ENCODE measurements around the gene POM121L2. TPM values are rescaled to one million over a fixed set of nuclear protein-coding genes. Genes with fewer than 3 reads are reported as not detected.

POM121L2 gene
- total and polyA plus RNA-seq, 2 of the 13 experiments (the other 11 are each of a cell fraction or from before 2014, with no cell fraction given) = not detected

GRCh38 chr6:27332692-27333641 is 20.9 kb upstream of the POM121L2 start (continued):
- no peak for TF ChIP-seq POLR2AphosphoS2 (IDR thresholded peaks at IDR 0.05; ENCODE audit: low read depth, low read length)
- TF ChIP-seq TEAD3 (CRISPR knock-in tag; optimal IDR thresholded peaks at IDR 0.05; ENCODE audit: borderline replicate concordance) = no peak
- TF ChIP-seq NFYB (CRISPR knock-in tag; IDR thresholded peaks at IDR 0.05) = peak; percentile 12; the same call in 1 of the 2 replicates
- no peak for TF ChIP-seq TIGD3 (CRISPR knock-in tag; IDR thresholded peaks at IDR 0.05; ENCODE audit: borderline replicate concordance)
- TF ChIP-seq HNF1A (IDR thresholded peaks at IDR 0.05; ENCODE audit: low read depth) = no peak
- peak; percentile 41; the same call in 1 of the 2 replicates for TF ChIP-seq HNF1A (CRISPR knock-in tag; IDR thresholded peaks at IDR 0.05; ENCODE audit: borderline replicate concordance)
- no peak for TF ChIP-seq ZNF614 (CRISPR knock-in tag; IDR thresholded peaks at IDR 0.05; ENCODE audit: borderline replicate concordance)
- 0 out of 2 replicates have a peak, but pooled peaks have one; percentile 6 for TF ChIP-seq BCL6 (CRISPR knock-in tag; IDR thresholded peaks at IDR 0.05)
- peak; percentile 25; the same call in 1 of the 2 replicates for TF ChIP-seq NR2F2 (IDR thresholded peaks at IDR 0.05; ENCODE audit: borderline replicate concordance, low read depth)
- TF ChIP-seq ZNF672 (CRISPR knock-in tag; IDR thresholded peaks at IDR 0.05) = no peak
- no peak for TF ChIP-seq NFIB (CRISPR knock-in tag; IDR thresholded peaks at IDR 0.05; ENCODE audit: borderline replicate concordance)
- TF ChIP-seq ATF5 (CRISPR knock-in tag; IDR thresholded peaks at IDR 0.05; ENCODE audit: low read depth) = no peak
- no peak for TF ChIP-seq BRCA1 (CRISPR knock-in tag; IDR thresholded peaks at IDR 0.05)
- no peak for TF ChIP-seq ATRX (CRISPR knock-in tag; IDR thresholded peaks at IDR 0.05; ENCODE audit: borderline replicate concordance)
- no peak for TF ChIP-seq ZBTB20 (CRISPR knock-in tag; IDR thresholded peaks at IDR 0.05; ENCODE audit: borderline replicate concordance, low read depth)
- no peak for TF ChIP-seq ZNF326 (CRISPR knock-in tag; IDR thresholded peaks at IDR 0.05; ENCODE audit: borderline replicate concordance)
- TF ChIP-seq ZNF629 (CRISPR knock-in tag; conservative IDR thresholded peaks at IDR 0.05) = peak; percentile 59; the same call in 1 of the 2 replicates
- TF ChIP-seq MYC (CRISPR knock-in tag; IDR thresholded peaks at IDR 0.05; ENCODE audit: borderline replicate concordance) = no peak
- TF ChIP-seq ZNF816 (CRISPR knock-in tag; IDR thresholded peaks at IDR 0.05; ENCODE audit: borderline replicate concordance) = 0 out of 2 replicates have a peak, but pooled peaks have one; percentile 42

All from HepG2 (cell line).